BJ (cell line): ENCODE data around the gene STARD3. TPM values are rescaled to one million over a fixed set of nuclear protein-coding genes. Genes with fewer than 3 reads are reported as not detected.

Experiments used
- CTCF ChIA-PET: fragments of 350-600 bp; formaldehyde crosslinking; extraction: SDS; loops from one replicate; lab custom pipeline; 2021; ENCODE audit warnings: antibody characterized with exemption, inconsistent platforms; lab: Yijun Ruan, JAX
- POLR2A ChIA-PET: fragments of 300-600 bp; sonication (Branson Sonifier 250); formaldehyde crosslinking; extraction: SDS; loops from one replicate; lab custom pipeline; 2021; ENCODE audit warnings: antibody characterized with exemption; lab: Charles Lee
- DNase-seq: peaks from one replicate; pipeline ENCODE4 v3.0.0-alpha.2; 2011; ENCODE audit warnings: low read depth
- H3K27me3 ChIP-seq: 2 replicates; pipeline ENCODE4 v1.6.0; 2011; ENCODE audit warnings: low read length; ENCODE audit not compliant: control insufficient read depth, insufficient read depth
- H3K36me3 ChIP-seq: 2 replicates; pipeline ENCODE4 v1.5.1; 2011; ENCODE audit warnings: low read length; ENCODE audit not compliant: control insufficient read depth, insufficient read depth
- H3K4me3 ChIP-seq: 2 replicates; pipeline ENCODE4 v1.5.1; 2011; ENCODE audit warnings: low read depth, mild to moderate bottlenecking, control low read depth, low read length
- polyA plus RNA-seq: library from polyadenylated mRNA; depleted of rRNA; stranded (reverse); fragments of >200 nt; gene quantifications from 2 replicates; pipeline ENCODE4 v1.2.3, GENCODE V29; 2011
- TF ChIP-seq, protein P1 (sequence below): IDR thresholded peaks from 2 replicates; pipeline ENCODE4 v1.5.1; 2011; ENCODE audit warnings: low read depth, mild to moderate bottlenecking, control low read depth, inconsistent platforms, low read length, moderate library complexity; ENCODE audit not compliant: insufficient read depth

The STARD3 gene
- polyA plus RNA-seq, 1 experiment: 93.8 TPM

GRCh38 chr17:39626171-39627046 lies 10.5 kb upstream of the STARD3 start, which contains the start of gene PPP1R1B:
PPP1R1B (plus strand) TSS chr17:39626952; CDS start chr17:39627393, 441 bp downstream.
- Histone ChIP-seq H3K27me3 (peaks cover 42% of the 10 kb centered on the region), H3K36me3 (no peaks in the 10 kb centered on the region; the same call in 1 of the 2 replicates), H3K4me3 (no peak within 1 kb of the TSS)
- TF ChIP-seq, protein P1, sequence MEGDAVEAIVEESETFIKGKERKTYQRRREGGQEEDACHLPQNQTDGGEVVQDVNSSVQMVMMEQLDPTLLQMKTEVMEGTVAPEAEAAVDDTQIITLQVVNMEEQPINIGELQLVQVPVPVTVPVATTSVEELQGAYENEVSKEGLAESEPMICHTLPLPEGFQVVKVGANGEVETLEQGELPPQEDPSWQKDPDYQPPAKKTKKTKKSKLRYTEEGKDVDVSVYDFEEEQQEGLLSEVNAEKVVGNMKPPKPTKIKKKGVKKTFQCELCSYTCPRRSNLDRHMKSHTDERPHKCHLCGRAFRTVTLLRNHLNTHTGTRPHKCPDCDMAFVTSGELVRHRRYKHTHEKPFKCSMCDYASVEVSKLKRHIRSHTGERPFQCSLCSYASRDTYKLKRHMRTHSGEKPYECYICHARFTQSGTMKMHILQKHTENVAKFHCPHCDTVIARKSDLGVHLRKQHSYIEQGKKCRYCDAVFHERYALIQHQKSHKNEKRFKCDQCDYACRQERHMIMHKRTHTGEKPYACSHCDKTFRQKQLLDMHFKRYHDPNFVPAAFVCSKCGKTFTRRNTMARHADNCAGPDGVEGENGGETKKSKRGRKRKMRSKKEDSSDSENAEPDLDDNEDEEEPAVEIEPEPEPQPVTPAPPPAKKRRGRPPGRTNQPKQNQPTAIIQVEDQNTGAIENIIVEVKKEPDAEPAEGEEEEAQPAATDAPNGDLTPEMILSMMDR: no peak
- POLR2A ChIA-PET: no interaction called here
- DNase-seq: no peak
- CTCF ChIA-PET: interaction anchor here (0.8 to 8.7 kb wide), 4 partner anchors 5 to 77 kb away, joined by 4 to 193 read pairs (median 171); partner anchors contain the start of genes PNMT and TCAP

GRCh38 chr17:39627047-39627711 lies 9.8 kb upstream of the STARD3 start:
- H3K27me3 ChIP-seq: peaks cover 50% of the 10 kb centered on the region
- POLR2A ChIA-PET: no interaction called here
- TF ChIP-seq, protein P1: no peak
- no peaks in the 10 kb centered on the region; the same call in 1 of the 2 replicates for H3K36me3 ChIP-seq
- no peak for DNase-seq
- no peak overlapping the region for H3K4me3 ChIP-seq
- CTCF ChIA-PET: interaction anchor here (1.1 to 1.7 kb wide), 4 partner anchors 26 to 90 kb away, joined by 3 to 6 read pairs (median 4); no protein-coding TSS in a partner anchor

DNA sequence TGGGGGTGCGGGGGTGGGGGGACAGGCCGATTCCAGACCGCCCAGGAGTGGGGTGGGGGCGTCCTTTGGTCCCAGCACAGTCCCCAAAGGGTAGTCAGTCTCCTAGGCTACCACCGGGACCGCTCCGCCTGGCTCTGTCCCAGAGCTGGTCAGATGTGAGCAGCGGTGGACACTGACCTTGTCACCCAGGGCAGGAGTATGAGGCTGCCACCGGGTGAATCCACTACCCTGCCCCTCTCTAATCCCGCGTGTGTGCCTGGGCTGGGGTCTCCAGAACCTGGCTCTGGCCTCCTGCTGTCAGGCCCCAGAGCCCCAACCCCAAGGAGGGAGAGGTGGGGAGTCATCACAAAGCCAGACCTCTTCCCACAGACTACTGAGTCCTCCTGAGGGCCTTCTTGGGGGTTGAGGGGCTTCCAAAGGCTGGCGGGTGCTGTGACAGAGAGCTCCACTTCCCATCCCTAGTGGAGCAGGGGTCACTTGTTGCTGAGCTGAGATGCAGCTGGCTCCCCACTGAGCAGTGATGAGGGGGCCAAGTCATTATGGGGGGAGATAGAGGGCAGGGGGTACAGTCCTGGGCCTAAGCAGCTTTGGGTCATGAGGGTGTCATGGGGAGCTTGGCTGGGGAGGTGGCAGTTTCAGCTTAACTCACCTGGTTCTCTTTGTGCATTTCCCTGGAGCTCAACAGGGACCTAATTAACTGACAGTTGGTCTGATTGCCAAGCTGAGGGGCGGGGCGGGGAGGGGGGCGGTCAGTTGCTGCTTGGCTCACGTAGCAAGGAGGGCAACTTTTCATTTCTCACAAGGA lies 9.0 kb upstream of the STARD3 start:
- no peaks in the 10 kb centered on the region; the same call in 1 of the 2 replicates for H3K36me3 ChIP-seq
- TF ChIP-seq, protein P1: no peak
- DNase-seq: no peak
- H3K4me3 ChIP-seq: no peak overlapping the region
- ChIA-PET POLR2A (no interaction called here), CTCF (interaction anchor here (1.1 to 7.9 kb wide), 5 partner anchors 6 to 91 kb away, joined by 3 to 157 read pairs (median 4); no protein-coding TSS in a partner anchor)
- H3K27me3 ChIP-seq: peaks cover 55% of the 10 kb centered on the region

DNA sequence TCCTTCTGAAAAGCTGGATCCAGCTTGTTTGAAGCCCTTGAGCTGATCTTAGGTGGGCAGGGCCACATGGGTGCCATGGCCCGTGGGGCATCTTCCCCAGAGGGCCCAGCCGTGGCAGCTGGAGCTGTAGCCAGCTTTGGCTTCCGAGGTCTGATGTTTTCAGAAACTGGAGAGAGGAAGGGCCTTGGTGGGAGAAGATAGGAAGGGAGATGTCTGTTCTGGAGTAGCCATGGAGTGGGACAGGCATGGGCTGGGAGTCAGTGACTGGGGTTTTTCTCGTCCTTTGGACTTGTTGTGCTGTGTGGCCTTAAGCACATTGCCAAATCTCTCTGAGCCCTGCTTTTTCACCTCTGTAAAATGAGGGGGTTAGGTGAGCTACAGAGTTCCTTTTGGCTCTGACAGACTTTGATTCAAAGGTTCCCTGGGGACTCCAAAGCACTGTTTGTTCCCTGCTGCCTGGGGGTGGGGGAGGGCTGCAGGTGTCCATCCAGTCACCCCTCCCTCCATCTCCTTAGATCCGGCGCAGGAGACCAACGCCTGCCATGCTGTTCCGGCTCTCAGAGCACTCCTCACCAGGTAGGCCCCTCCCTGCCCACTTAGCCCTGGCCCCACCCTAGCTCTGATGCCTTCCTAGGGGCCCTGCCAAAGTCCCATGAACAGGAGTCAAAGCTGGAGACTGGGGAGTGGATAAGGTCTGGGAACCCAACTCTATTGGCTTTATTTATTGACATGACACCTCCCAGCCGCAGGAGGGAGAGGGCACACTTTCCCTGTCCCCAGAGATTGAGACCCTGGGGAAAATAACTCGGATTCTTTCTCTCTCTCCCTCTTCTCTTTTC lies 8.1 kb upstream of the STARD3 start:
- Histone ChIP-seq H3K36me3 (no peaks in the 10 kb centered on the region; the same call in 1 of the 2 replicates), H3K27me3 (peaks cover 55% of the 10 kb centered on the region), H3K4me3 (no peak overlapping the region)
- TF ChIP-seq, protein P1: no peak
- ChIA-PET POLR2A (no interaction called here), CTCF (interaction anchor here (0.6 to 7.9 kb wide), 6 partner anchors 7 to 225 kb away, joined by 3 to 157 read pairs (median 4); no protein-coding TSS in a partner anchor)
- no peak for DNase-seq
